HL-60 (cell line): Measurements from ENCODE around the gene ARFGAP1.

Experiments
- DNase-seq, 2 experiments: peaks; one replicate each; pipeline ENCODE4 v3.0.0-alpha.2; 2010 to 2020; ENCODE audit warnings: low read depth in 1 of 2, low spot score in 1 of 2
- H3K27ac ChIP-seq: fragments of 250-450 bp; sonication (Bioruptor Pico); replicated peaks from 2 replicates; pipeline ENCODE4 v1.5.1; 2020; ENCODE audit warnings: mild to moderate bottlenecking, moderate library complexity
- H3K27me3 ChIP-seq: fragments of 250-450 bp; sonication (Bioruptor Pico); 2 replicates; pipeline ENCODE4 v1.5.1; 2021; ENCODE audit warnings: mild to moderate bottlenecking, moderate library complexity; ENCODE audit not compliant: insufficient read depth, poor library complexity, severe bottlenecking
- H3K4me3 ChIP-seq: replicated peaks from 2 replicates; pipeline ENCODE4 v1.5.1; 2011; ENCODE audit warnings: mild to moderate bottlenecking, control low read depth, low read length; ENCODE audit not compliant: insufficient read depth
- GABPA ChIP-seq: IDR thresholded peaks from 2 replicates; pipeline ENCODE4 v1.6.1; 2012; ENCODE audit warnings: low read depth
- POLR2AphosphoS5 ChIP-seq: IDR thresholded peaks from 2 replicates; pipeline ENCODE4 v1.6.1; 2012; ENCODE audit warnings: low read depth
- SPI1 ChIP-seq: IDR thresholded peaks from 2 replicates; pipeline ENCODE4 v1.6.1; 2012; ENCODE audit warnings: low read depth, mild to moderate bottlenecking, borderline replicate concordance
- TF ChIP-seq, protein P1 (sequence below): IDR thresholded peaks from 2 replicates; pipeline ENCODE4 v1.6.1; 2012; ENCODE audit warnings: low read depth; ENCODE audit not compliant: insufficient replicate concordance
- TF ChIP-seq, protein P2 (sequence below): IDR thresholded peaks from one replicate; pipeline ENCODE4 v1.5.1; 2011; ENCODE audit warnings: low read length, control low read depth, inconsistent platforms; ENCODE audit not compliant: insufficient read depth

Gene ARFGAP1

DNA sequence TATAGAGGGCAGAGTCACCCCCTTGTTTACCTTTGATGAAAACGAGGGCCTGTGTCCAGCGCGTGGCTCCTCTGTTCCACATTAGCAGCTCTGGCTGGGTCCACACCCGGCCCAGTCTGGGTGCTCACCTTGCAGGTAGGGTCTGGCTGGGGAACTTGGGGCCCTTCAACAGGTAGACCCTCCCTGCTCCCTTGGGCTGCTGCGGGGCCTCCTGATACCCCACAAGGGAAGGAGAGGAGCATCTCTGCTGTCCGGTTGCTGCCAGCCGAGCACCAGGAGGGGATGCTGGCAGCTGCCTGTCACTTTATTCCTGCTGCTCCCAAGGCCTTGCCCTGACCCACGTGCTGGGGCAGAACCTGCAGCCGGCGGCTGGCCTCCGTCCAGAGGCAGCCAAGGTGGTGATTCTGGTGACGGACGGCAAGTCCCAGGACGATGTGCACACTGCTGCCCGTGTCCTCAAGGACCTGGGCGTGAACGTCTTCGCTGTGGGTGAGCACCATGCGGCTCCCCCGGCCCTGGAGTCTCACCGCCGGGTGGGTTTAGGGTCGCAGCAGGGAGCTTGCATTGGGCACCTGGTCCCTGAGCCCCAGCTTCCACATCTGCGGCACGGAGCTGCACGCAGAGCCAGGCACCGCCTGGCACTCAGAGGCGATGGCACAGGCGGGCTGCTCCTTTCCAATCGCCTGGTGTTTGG lies 35.8 kb downstream of the ARFGAP1 start:
- Histone ChIP-seq H3K27ac (no peak overlapping the region), H3K27me3 (no peaks in the 10 kb centered on the region)
- no peak for TF ChIP-seq POLR2AphosphoS5
- TF ChIP-seq SPI1: no peak
- TF ChIP-seq, protein P1, sequence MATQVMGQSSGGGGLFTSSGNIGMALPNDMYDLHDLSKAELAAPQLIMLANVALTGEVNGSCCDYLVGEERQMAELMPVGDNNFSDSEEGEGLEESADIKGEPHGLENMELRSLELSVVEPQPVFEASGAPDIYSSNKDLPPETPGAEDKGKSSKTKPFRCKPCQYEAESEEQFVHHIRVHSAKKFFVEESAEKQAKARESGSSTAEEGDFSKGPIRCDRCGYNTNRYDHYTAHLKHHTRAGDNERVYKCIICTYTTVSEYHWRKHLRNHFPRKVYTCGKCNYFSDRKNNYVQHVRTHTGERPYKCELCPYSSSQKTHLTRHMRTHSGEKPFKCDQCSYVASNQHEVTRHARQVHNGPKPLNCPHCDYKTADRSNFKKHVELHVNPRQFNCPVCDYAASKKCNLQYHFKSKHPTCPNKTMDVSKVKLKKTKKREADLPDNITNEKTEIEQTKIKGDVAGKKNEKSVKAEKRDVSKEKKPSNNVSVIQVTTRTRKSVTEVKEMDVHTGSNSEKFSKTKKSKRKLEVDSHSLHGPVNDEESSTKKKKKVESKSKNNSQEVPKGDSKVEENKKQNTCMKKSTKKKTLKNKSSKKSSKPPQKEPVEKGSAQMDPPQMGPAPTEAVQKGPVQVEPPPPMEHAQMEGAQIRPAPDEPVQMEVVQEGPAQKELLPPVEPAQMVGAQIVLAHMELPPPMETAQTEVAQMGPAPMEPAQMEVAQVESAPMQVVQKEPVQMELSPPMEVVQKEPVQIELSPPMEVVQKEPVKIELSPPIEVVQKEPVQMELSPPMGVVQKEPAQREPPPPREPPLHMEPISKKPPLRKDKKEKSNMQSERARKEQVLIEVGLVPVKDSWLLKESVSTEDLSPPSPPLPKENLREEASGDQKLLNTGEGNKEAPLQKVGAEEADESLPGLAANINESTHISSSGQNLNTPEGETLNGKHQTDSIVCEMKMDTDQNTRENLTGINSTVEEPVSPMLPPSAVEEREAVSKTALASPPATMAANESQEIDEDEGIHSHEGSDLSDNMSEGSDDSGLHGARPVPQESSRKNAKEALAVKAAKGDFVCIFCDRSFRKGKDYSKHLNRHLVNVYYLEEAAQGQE: no peak
- no peak for TF ChIP-seq GABPA
- TF ChIP-seq, protein P2, sequence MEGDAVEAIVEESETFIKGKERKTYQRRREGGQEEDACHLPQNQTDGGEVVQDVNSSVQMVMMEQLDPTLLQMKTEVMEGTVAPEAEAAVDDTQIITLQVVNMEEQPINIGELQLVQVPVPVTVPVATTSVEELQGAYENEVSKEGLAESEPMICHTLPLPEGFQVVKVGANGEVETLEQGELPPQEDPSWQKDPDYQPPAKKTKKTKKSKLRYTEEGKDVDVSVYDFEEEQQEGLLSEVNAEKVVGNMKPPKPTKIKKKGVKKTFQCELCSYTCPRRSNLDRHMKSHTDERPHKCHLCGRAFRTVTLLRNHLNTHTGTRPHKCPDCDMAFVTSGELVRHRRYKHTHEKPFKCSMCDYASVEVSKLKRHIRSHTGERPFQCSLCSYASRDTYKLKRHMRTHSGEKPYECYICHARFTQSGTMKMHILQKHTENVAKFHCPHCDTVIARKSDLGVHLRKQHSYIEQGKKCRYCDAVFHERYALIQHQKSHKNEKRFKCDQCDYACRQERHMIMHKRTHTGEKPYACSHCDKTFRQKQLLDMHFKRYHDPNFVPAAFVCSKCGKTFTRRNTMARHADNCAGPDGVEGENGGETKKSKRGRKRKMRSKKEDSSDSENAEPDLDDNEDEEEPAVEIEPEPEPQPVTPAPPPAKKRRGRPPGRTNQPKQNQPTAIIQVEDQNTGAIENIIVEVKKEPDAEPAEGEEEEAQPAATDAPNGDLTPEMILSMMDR: no peak

DNA sequence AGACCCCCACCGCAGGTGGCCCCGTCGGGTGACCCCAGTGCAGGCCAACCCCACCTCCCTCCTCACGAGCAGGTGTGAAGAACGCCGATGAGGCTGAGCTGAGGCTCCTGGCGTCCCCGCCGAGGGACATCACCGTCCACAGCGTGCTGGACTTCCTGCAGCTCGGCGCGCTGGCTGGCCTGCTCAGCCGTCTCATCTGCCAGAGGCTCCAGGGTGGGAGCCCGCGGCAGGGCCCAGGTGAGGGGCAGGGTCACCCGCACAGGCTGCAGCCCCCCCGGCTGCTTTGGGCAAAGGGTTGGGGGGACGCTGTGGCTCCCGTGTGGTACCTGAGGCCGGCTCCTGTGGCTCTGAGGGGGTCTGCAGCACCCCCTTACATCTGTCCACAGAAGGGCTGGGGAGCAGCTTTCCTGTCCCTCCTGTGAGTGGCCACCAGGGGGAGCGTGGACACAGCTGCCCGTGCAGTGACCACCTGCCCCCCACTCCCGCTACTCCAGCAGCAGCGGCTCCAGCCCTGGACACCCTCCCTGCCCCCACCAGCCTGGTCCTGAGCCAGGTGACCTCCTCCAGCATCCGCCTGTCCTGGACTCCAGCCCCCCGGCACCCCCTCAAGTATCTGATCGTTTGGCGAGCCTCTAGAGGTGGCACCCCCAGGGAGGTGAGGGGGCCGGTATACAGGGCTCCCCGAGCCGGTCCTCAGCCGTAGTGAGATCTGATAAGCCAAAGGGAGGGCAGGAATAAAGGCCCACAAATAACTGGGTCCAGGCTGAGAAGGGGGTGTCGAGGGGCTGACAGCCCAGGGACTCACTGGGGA lies 36.9 kb downstream of the ARFGAP1 start:
- Histone ChIP-seq H3K27me3 (no peaks in the 10 kb centered on the region), H3K27ac (no peak overlapping the region), H3K4me3 (no peak overlapping the region)
- DNase-seq: no peak
- no peak for TF ChIP-seq POLR2AphosphoS5
- TF ChIP-seq, protein P1: no peak
- TF ChIP-seq, protein P2: peak; percentile 52

More for the DNA sequence above, 35.8 kb downstream of the ARFGAP1 start:
- DNase-seq: no peak
- no peak overlapping the region for H3K4me3 ChIP-seq

DNA sequence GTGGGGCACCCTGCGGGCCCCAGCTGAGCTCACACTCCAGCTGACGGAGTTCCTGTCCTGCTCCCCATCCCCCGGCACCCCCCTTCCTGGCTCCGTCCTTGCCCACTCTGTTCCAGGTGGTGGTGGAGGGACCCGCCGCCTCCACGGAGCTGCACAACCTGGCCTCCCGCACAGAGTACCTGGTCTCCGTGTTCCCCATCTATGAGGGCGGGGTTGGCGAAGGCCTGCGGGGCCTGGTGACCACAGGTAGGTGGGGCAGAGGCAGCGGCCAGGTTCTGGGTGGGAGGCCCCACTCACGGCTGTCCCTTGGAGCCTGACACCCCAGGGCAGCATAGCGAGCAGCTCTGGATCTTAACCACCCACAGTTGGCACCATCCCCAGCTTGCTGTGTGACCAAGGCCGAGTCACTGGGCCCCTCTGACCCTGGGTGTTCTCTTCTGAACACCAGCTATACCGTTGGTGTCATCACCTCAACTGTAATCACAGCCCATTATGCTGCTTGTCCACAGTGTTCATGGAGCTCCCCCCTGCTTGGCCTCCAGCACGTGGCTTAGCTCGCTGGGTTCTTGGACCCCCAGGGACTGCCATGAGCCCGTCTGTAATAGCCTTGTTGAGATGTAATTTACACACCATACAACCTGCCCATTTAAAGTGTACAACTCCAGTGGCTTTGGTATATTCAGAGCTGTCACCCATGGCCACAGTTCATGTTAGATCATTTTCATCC lies 37.8 kb downstream of the ARFGAP1 start:
- no peak for DNase-seq
- no peak overlapping the region for H3K27ac ChIP-seq
- no peaks in the 10 kb centered on the region for H3K27me3 ChIP-seq
- TF ChIP-seq SPI1 (no peak), POLR2AphosphoS5 (no peak), GABPA (no peak)
- TF ChIP-seq, protein P2: no peak
- TF ChIP-seq, protein P1: no peak
- no peak overlapping the region for H3K4me3 ChIP-seq
